Gastrocnemius medialis (tissue), 4 donors: ENCODE data around the gene FAM111B.

Experiments used
- POLR2A ChIP-seq, 2 donors: fragments of 450-650 bp; IDR thresholded peaks; one replicate each; pipeline ENCODE4 v1.6.1; 2017; ENCODE audit warnings: antibody characterized with exemption in 2 of 2, mild to moderate bottlenecking in 2 of 2, moderate library complexity in 2 of 2
- TF ChIP-seq, protein P1 (sequence below), 5 experiments: fragments of 450-650 bp in 3 of 5; fragments of 200-600 bp in 2 of 5; sonication (generic) in 2 of 5; IDR thresholded peaks in 4 of 5; conservative IDR thresholded peaks in 1 of 5; 1 replicate in 4 of 5; 2 replicates in 1 of 5; pipeline ENCODE4 v1.5.1; 2016 to 2019; ENCODE audit warnings: antibody characterized with exemption in 5 of 5, mild to moderate bottlenecking in 3 of 5, moderate library complexity in 3 of 5

DNA sequence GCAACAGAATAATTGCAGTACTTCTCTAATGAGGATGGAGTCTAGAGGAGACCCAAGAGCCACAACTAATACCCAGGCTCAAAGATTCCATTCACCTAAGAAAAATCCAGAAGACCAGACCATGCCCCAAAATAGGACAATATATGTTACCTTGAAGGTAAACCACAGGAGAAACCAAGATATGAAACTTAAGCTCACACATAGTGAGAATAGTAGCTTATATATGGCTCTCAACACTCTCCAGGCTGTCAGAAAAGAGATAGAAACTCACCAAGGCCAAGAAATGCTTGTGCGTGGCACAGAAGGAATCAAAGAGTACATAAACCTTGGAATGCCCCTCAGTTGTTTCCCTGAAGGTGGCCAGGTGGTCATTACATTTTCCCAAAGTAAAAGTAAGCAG, 44.7 kb downstream of the FAM111B start:
- TF ChIP-seq, protein P1, sequence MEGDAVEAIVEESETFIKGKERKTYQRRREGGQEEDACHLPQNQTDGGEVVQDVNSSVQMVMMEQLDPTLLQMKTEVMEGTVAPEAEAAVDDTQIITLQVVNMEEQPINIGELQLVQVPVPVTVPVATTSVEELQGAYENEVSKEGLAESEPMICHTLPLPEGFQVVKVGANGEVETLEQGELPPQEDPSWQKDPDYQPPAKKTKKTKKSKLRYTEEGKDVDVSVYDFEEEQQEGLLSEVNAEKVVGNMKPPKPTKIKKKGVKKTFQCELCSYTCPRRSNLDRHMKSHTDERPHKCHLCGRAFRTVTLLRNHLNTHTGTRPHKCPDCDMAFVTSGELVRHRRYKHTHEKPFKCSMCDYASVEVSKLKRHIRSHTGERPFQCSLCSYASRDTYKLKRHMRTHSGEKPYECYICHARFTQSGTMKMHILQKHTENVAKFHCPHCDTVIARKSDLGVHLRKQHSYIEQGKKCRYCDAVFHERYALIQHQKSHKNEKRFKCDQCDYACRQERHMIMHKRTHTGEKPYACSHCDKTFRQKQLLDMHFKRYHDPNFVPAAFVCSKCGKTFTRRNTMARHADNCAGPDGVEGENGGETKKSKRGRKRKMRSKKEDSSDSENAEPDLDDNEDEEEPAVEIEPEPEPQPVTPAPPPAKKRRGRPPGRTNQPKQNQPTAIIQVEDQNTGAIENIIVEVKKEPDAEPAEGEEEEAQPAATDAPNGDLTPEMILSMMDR (IDR thresholded peaks at IDR 0.05 in 4 of 5, conservative IDR thresholded peaks at IDR 0.05 in 1 of 5), result no peak
- TF ChIP-seq POLR2A (IDR thresholded peaks at IDR 0.05), result no peak
